LoVo (cell line): Measurements from ENCODE around the gene RXRA.

Experiments used
- DNase-seq: peaks from one replicate; pipeline ENCODE4 v3.0.0-alpha.2; 2016; ENCODE audit warnings: low spot score

RXRA gene

GRCh38 chr9:134325813-134326723 lies at the start of gene RXRA:
Gene RXRA, plus strand, starts transcription at chr9:134326455. Its CDS starts 177 bp downstream, at chr9:134326632.
- peak; percentile 82 for DNase-seq

- DNase-seq = no peak
Observed at GRCh38 chr9:134278286-134278685, 48.0 kb upstream of the RXRA start.

DNA sequence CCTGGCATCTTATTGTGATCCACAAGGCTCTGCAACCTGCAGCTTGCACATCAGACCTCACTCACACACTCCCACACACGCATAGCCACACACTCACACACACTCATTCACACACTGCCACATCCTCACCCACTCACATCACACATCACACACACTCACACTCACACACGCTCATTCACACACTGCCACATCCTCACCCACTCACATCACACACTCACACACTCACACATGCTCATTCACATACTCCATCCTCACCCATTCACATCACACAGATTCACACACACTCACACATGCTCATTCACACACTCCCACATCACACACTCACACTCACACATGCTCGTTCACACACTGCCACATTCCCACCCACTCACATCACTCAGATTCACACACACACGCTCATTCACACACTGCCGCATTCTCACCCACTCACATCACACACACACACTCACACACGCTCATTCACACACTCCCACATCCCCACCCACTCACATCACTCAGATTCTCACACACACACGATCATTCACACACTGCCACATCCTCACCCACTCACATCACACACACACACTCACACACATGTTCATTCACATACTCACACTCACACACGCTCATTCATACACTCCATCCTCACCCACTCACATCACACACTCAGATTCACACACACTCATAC lies 47.1 kb upstream of the RXRA start:
- DNase-seq = no peak

GRCh38 chr9:134282138-134282650 lies 44.1 kb upstream of the RXRA start:
- DNase-seq = no peak

- DNase-seq = no peak
Observed at GRCh38 chr9:134283111-134283515, 43.1 kb upstream of the RXRA start.

- DNase-seq = no peak
Observed at GRCh38 chr9:134283692-134284265, 42.5 kb upstream of the RXRA start.

GRCh38 chr9:134284273-134284672 lies 42.0 kb upstream of the RXRA start:
- DNase-seq = no peak

- no peak for DNase-seq
Observed at GRCh38 chr9:134284741-134285140, 41.5 kb upstream of the RXRA start.

DNA sequence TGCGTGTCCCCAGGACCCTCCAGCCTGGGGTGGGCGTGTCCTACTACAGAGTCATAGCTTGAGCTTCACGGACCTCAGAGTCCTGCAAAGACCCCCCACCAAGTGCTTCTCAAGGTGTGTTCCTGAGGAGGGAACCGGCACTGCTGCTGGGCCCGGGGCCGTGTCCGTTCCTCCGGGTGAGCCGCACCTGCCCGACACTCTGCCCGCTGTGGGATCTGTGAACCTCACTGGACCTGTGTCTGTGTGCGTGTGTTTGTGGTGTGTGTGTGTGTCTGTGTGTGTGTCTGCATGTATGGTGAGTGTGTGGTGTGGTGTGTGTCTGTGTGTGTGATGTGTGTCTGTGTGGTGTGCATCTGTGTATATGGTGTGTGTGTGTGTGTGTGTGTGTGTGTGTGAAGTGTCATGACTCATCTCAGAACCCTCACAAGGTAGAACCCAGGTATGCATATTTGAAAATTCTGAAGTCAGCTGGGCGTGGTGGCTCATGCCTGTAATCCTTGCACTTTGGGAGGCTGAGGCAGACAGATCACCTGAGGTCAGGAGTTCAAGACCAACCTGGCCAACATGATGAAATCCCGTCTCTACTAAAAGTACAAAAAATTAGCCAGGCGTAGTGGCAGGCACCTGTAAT lies 40.9 kb upstream of the RXRA start:
- no peak for DNase-seq

GRCh38 chr9:134286471-134287245 lies 39.6 kb upstream of the RXRA start:
- DNase-seq = no peak

- no peak for DNase-seq
Observed at GRCh38 chr9:134287591-134288491, 38.4 kb upstream of the RXRA start.

GRCh38 chr9:134288746-134289145 lies 37.5 kb upstream of the RXRA start:
- no peak for DNase-seq

DNA sequence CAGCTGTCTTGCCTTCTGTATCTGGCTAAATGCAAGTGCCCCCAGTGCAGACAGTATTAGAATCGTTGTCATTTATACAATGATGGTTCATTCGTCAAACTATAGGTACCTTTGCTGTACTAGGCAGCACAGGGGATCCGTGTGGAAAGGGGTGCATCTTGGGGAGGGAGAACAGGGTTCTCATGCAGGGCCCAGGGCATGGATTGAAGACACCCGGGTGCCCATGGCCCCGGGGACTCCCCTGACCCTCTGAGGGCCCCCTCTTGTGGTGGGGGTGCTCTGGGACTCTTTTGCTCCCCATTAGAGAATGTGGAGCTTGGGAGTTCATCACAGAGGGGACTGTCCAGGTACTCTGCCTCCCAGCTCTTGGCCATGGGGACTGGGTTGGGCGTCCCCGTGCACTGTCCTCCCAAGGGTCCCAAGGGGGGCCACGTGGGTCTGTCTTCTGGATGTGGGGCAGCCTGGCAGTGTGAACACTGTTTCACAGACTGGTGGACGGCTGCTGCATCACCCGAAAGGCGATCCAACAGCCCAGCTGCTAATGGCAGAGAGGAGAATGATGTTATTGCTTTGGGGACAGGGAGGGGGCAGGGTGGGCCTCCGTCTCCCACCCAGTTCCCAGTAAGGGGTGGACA lies 36.9 kb upstream of the RXRA start:
- no peak for DNase-seq

DNA sequence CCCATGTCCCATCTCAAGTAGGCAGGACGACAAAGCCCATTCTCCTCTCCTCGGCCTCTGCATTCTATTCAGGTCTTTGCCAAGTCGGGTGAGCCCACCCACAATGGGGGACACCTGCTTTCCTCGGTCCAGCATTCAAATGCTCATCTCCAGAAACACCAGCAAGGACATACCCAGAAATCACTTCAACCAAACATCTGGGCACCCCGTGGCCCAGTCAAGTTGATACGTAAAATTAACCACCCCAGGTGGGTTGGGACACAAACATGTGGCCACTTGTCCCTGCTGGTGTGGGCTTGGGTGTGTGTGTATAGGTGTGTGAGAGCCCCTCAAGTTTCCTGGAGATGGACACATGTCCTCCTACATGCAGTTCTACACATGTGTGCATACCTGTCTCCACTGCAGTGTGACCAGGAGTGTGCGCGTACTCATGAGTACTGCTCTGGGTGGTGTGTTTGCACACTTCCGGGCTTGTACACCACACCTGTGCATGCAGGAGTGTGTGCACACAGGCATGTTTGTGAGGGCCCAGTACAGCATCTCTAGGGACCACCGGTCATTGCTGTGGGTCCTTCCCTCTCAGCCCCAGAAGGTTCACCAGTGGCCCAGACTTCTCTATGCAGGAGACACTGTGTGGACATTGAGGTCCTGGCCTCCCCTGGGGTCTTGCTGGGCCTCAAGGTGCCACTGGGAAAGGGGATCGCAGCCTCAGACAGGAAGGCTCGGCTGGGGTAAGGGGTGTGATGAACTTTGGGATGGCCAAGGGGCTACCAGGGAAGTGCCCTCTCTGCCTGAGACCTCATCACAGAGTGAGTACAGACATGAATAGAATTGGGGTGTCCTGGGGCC lies 35.4 kb upstream of the RXRA start:
- DNase-seq = no peak

GRCh38 chr9:134291452-134291881 lies 34.8 kb upstream of the RXRA start:
- DNase-seq = no peak

DNA sequence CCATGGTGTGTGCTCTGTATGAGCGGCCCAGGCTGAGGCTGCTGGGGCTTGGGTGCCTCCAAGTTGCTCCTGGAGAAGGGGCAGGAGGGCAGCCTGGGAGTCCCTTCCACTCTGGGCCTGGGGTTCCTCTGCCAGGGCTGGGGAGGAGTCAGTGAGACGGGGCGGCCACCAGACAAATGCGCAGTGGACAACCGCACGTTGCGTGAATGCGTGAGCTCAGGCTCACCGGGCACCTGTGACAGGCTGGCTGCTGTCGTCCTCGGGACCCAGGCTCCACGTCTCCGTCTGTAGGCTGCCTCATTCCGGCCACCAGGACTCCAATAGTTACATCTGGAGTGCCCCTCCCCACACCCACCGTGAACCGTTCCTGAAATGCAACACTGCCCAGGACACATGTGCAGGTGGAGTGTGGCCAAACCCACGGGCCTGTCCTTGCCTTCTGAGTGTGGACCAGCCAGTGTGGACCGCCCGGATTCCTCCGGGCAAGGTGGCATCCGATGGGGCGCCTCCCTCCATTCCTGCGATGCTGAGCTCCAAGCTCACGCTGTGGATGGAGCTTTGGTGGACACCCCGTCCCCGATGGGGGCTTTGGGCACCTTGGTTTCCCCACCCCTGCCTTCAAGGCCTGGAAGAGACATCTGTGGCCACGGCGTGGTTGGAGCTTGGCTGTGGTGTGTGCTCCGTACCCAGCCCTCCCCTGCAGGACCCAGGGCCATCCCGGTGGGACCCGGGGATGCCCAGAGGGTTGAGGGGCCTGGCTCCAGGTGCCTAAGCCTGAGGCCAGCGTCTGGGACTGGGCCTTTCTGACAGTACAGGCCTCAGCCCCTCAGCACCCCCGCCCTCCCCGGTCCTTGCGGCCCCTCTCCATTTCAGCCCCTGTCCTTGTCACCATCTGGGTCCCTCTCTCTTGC lies 34.0 kb upstream of the RXRA start:
- DNase-seq = no peak

DNA sequence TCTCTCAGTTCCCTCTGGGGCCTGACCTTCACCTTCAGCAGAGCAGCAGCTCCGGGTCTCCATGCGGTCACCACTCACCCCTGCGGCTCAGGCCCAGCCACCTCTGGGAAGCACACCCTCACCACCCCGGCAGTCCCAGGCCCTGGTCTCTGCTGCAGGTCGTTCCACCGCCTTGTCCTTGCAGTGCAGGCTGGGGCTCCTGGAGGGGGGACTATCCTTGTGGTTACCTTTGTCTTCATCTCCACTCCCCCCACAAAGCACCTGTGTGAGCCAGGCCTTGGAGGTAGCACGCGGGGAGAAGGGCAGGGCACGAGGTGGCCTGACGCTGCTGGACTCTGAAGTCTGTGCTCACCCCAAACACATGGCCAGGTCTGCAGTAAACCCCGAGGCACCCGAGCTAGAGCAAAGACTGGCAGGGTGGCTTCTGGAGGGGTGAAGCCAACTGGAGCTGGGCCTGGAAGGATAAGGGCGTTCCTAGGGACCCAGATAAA lies 33.2 kb upstream of the RXRA start:
- no peak for DNase-seq
